NOMO-1 (cell line): ENCODE results near the gene ARSK.
A peak's percentile ranks its signal among the peaks of the same experiment; 100 is the strongest.

ENCODE experiments used
- DNase-seq, 2 experiments: peaks; one replicate each; lab custom pipeline; 2025; ENCODE audit not compliant: unreplicated experiment in 2 of 2; lab: John Stamatoyannopoulos, UW

The ARSK gene, protein sequence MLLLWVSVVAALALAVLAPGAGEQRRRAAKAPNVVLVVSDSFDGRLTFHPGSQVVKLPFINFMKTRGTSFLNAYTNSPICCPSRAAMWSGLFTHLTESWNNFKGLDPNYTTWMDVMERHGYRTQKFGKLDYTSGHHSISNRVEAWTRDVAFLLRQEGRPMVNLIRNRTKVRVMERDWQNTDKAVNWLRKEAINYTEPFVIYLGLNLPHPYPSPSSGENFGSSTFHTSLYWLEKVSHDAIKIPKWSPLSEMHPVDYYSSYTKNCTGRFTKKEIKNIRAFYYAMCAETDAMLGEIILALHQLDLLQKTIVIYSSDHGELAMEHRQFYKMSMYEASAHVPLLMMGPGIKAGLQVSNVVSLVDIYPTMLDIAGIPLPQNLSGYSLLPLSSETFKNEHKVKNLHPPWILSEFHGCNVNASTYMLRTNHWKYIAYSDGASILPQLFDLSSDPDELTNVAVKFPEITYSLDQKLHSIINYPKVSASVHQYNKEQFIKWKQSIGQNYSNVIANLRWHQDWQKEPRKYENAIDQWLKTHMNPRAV

DNA sequence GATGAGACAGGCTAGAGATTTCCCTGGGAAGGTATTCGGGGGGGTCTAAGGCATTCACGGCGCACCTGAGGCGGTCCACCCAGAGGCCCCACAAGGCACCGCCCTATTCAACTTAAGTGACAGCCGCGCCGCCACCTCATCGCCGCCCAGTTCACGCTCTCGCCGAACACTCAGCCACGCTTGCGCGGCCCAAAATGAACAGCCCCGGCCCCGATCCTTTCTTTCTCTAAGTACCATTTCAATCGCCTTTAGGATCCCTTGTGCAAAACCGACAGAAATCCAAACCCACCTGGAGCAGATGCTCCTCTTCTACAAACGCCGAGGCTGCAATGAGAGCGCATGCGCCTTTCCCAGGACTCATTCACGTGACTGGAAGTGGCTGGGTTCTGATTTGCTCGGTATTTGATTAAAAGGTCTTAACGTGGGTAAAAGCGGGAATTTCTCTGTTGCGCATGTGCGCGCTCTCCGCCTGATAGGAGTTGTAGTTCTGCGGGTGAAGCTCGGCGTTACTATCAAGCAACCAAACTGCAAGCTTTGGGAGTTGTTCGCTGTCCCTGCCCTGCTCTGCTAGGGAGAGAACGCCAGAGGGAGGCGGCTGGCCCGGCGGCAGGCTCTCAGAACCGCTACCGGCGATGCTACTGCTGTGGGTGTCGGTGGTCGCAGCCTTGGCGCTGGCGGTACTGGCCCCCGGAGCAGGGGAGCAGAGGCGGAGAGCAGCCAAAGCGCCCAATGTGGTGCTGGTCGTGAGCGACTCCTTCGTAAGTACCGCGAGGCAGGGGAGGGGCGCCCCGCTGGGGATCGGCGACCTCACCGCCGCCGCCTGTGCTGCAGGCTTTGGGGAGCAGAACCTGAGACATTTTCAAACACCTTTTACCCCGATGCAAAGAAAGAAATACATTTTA, at the start of gene ARSK, which contains the start of gene SKIC3:
Gene ARSK, plus strand, starts transcription at position 455 of the 902 bp plus-strand sequence. Its CDS starts 178 bp downstream, at position 633.
Gene SKIC3, minus strand, starts transcription at position 331 of the 902 bp plus-strand sequence. CDS start 7,827 bp downstream, outside the sequence.
- peak; percentile 94 to 97 for DNase-seq

DNA sequence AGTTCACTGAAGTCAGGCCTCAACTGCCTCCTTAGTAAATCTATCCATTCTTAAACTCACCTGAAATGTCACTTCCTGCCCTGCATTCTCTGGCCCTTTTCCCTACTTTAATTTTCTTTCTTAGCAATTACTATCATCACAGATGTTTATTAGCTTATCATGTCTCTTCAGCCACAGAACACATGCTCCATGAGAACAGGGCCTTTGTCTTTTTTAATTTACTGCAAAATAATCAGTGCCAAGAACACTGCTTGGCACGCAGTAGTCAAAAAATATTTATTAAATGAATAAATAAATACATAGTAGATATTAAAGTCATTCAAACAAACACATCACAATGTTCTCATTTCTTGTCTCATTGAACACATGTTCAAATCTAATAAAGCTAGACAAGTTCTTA, 46.4 kb upstream of the ARSK start:
- DNase-seq = no peak

DNA sequence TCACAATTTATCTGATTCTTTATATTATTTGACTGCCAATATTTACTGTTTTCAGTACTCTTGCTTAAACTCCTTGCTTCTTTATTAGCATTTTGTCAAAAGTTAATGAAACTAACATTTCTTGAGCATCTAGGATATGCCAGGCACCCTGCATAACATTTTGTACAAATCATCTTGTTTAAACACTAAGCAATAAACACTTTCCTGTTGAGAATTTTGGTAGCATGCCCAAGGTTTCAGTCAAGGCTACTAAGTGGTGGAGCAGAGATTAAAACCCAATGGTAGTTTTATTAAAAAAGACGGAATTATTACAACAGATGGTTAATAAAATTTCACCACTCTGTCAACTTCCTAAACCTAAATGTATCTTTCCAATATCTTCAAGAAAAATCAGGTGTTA, 43.3 kb upstream of the ARSK start:
- no peak for DNase-seq

DNA sequence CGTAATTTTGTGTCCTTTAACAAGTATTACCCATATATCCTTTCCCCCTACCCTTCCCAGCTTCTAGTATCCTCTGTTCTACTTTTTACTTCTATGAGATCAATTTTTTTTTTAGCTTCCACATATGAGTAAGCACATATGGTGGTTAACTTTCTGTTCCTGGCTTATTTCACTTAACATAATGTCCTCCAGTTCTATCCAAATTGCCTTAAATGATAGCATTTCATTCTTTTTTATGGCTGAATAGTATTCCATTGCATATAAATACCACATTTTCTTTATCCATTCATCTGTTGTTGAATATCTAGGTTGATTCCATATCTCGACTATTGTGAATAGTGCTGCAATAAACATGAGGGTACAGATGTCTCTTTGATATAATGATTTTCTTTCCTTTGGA, 36.5 kb upstream of the ARSK start:
- no peak for DNase-seq

DNA sequence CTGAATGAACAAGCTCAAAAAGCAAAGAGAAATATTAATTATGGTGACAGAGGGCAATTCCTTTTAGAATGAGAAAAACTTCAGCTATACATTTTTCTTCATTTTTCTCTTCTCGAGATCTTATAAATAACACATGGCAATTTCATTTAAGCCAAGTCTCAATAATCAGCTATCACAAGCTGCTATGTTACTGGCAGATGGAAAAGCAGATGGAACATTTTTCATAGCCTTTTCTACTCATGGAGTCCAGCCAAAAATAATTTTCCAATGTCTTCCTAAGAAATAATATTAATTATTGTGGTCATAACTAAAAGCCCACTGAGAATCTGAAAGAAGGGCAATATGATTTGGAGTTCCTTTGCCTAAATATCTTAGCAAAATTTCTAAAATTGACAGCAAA, 35.8 kb upstream of the ARSK start:
- DNase-seq = no peak

DNA sequence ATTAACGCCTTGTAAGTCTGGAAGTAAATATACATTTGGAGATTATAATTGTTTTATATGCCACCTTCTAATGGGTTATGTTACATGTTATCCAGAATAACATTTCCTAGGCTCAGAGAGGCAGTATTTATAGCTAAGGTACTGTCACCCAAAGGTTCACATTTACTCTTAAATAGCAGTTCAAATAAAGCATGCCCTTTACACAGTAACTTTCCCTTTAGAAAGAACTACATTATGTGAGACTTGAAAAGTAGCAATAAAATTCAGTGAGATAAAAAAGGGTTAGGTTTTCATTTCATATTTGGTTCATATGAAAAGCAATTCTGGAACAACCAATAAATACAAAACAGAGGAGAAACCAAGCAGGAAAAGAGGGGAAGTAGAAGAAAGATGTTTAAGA, 35.2 kb upstream of the ARSK start:
- no peak for DNase-seq

DNA sequence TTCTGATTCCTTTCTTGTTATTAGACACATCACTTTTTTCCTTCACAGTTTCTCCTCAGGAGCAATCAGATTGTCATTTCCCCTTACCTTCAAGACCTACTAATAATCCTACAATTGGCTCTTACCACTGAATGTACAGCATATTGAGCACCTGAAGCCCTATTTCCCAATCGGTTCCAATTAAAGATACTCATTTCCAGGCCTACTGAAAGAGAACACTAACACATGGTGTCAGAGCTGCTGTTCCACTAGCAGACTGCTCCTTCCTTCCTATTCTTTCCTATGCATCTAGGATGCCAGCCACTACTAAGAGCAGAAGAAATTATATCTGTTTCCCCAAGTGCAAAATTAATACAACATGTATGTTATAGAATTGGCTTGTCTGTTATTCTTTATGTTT, 34.7 kb upstream of the ARSK start:
- no peak for DNase-seq

DNA sequence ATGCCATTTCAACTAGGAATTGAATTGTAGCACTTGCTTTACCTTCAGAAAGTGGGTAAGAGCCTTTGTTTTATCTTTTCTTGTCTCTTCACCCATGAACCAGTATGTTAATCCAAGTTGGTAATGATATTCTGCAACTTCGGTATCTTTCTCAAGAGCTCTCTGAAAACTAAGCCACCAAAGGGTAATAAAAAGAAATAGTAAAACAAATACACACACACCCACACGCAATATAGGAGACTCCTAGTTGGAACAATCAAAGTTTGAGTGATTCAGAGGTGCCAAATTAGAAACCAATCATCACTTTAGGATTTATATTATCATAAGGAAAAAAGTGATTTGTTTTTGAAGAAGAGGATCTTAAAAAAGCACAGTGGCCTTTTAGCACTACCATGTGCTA, 30.5 kb upstream of the ARSK start:
- no peak for DNase-seq

DNA sequence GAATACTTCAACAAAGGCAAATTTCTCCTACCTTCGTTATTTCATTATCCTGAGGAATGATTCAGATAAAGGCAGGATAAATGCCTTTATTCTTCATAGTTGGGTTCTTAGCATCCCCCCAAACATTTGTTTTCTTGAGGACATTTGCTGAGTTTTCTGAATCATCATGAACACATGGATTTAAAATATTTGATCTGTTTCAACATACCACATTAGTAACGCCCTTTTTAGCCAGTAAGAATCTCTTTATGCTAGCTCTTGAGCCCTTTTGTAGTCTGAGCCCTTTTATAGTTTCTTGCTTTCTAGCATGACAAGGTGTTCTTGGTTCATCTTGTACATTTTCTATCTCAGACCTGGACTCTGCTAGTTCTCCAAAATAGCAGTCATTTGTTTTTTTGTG, 28.0 kb upstream of the ARSK start:
- DNase-seq = no peak

DNA sequence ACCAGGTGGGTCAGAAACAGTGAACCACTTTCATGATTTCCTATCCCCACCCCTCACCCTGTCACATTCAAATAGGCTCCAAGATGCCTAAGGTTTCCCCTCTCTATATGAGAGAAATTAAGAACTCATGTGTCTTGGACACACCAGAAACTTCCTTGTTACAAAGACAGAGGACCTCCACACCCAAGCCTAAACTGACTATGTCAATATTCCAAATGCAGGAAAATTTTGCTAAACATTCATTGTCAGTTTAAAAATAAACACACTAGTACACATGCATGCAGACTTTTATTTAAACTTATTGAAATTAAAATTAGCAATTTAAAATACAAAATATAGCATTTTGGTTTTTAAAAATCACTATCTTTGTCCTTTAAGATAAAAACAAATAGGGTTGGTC, 26.3 kb upstream of the ARSK start:
- DNase-seq = no peak

DNA sequence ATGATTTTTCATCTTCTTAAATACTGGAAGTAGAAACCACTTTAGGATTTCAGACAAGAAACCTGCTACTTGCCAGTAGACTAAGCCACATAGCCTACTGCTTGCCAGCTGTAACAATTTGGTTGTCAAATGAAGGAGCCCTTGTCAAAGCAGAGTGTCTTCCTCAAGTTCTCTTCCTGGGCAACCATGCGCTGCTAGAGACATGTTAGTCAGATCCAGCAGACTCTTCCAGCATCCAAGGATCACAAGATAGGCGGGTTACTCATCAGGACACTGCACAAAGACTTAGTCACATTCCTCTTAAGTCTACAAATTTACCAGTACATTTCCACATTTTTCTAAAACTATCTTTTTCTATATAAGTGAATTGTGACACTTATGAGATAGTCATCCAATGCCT, 24.5 kb upstream of the ARSK start:
- DNase-seq = no peak

DNA sequence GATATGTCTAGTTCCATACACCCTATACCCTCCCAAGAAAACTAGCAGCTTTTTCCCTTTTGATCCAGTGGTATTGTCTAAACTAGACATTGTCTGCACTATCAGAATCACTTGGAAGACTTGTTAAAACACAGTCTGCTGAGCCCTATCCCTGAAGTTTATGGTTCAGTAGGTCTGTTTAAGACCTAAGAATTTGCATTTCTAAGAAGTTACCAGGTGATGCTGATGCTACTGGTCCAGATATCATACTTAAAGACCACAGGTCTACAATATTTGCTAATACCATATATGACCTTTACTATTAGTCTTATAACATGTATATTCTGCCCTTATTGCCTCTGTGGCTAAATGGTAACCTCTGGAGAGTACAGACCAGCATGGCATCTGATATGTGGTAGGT, 23.4 kb upstream of the ARSK start:
- no peak for DNase-seq

DNA sequence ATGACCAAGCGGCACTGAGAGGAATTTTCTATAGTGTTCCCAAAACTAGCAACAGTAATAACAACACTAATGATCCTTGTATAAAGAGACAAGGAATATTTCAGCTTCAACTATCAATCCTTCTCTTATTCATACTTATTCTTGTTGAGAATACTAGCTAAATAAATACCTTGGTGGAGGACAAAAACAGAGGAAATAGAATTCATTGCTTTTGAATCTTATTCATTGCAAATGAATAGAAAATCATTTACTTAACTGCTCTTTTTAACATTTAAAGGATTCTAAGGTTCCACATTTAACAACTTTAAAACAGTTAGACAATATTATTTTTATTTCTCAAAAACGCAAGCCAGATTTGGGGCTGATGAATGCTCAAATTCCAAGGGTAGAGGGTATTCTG, 22.5 kb upstream of the ARSK start:
- DNase-seq = no peak

DNA sequence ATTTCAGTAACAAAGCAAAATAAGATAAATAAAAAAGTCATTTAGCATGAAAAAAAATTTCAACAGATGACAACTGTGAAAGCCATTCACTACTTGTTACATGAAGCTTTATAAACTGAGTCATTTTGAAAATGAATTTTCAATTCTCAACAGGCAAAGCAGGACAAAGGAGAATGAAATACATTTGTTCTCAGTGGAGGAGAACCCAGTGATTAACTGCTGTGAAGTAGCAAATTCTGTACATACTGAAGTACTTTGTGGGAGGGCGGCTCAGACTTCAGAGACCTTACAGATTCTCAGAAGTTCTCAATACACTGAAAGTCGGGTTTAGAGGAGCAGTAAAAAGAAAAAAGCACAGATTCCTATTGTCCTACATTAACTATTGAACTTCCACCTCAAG, 21.8 kb upstream of the ARSK start:
- no peak for DNase-seq

DNA sequence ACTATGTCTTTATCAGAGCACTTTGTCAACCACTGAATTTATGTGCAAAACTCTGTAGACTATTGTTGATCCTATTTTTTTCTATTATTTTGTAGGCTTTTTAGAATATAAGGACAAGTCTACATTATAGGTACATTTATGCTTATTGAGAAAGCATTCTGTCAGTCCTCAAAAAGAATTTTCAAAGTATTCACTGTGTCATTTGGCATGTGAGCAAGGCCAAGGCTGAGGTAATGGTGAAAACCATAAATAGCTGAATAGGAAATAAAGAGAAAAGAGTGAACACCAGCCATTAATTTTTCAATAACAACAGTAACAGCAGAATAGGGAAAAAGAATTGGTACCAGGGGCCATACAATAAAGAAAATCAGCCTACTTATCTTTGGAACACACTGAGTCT, 21.1 kb upstream of the ARSK start:
- DNase-seq = no peak

DNA sequence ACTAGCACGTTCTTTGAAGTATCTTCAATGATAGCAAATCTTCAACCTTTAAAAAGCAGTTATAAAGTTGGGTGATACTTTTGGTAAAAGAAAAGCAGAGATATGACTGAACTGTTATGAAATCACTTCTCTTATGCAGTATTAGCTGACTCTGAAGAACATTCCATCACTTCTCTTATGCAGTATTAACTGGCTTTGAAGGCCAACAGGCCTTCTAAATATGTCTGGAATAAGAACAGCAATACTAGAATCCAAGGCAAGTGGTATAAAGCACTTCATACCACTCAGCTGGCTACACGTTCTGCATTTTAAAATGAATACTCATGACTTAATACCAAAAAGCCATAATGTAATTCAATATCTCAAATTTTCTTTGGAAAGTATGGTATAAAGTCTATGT, 17.4 kb upstream of the ARSK start:
- DNase-seq = no peak

DNA sequence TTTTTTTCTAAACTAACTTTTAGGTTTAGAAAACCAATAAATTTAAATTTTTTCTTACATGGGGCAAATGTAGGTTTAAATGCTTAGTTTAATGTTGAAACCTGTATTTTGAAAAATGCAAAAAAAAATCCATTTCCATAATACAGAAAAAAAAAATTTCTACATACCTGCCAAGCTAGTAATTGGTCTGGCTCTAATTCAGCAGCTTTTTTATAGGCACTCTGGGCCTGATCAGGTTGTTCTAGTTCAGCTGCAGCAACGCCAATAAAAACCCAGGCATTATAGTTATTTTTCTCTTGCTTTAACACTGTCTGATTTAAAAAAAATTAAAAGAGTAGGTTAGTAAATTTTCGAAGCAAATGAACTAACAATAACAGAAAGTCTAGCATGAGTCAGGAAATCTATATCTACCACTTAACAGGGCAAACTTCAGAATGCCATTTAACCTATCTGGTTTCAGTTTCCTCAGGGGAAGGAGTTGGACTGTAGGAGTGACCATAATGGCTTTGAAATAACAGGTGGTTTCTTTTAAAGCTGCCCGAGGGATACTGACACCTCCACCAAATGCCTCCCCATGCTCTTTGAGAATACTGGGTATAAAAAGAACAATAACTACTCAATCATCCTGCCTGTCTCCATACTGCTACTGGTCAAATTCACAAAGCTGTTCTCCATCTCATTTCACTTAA, 11.7 kb upstream of the ARSK start:
- DNase-seq = no peak

DNA sequence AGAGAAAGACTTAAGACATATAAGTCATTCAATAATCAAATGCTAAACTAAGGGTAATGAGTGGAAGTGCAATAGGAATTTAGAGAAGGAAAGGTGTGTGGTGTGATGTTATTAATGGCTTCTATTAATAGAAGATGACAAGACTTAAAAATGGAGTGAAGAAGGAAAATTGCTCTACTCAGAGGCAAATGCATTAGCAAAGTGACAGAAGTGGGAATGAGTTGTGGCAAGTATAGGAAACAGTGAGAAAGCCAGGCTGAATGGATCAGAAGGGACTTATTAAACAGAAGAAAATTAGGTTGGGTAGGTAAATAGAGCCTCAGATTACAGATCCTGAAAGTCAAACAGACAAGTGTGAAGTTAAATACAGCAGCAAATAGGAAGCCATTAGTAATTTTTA, 5.9 kb upstream of the ARSK start:
- no peak for DNase-seq

DNA sequence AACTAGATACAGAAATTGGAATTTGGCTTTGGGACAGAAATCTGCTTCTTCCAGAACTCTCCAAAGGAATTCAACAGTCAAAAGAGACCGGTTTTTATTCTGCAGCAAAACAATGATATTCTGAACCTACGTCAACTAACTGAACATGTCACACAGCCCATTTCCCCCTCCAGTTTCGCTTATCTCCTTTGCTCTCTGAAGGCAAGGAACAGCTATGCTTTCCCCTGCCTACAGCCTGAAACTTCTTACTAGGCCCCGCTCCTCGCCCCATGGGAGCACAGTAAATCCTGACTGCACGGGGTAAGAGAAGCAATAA, 612 bp upstream of the ARSK start:
- DNase-seq = peak; percentile 60 to 85

DNA sequence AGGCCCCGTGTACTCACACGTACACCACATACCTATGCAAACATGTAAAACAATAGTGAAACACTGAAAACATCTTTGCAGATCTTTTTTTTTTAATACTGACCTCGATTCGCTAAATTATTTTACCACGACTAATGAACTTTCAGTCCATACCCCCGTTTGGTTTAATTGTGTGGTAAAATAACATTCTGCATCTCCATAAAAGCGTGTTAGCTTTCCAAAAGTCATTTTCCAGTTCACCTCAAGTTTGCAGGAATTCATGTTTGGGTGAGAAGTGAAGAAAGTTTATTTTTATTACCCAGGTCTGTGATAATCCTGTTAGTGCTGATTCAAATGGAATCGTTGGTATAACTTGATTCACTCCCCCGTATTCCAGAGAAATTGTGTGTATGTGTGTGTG, 652 bp downstream of the ARSK start:
- DNase-seq = no peak

DNA sequence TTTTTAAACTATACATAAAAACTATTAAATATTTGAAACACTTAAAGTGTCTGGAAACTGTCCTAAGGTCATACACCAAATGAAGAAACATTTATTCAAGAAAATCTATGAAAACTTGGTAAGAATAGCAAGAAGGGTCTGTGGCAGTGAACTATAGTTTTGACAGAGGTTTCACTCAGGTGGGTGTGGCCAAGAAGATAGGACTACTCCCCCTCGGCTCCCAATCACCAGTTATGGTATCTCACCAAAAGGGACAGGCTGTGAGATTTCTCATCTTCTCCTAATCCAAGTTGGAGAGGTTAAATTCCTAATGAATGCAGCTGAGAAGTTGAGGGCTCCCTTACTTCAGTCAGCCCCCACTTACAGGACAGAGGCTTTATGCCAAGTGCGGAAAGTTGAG, 2.9 kb downstream of the ARSK start:
- DNase-seq = no peak
